Heart left ventricle (tissue), 16 donors: ENCODE data around the gene TMEM91. TPM values are rescaled to one million over a fixed set of nuclear protein-coding genes. Genes with fewer than 3 reads are reported as not detected.

ENCODE experiments used
- ATAC-seq, 4 donors: fragments of 200-7000 bp; cut with Tn5 transposase; one replicate each; pipeline ENCODE4 v1.9.1; 2020 to 2022; ENCODE audit warnings: moderate library complexity in 4 of 4, mild to moderate bottlenecking in 3 of 4, moderate number of reproducible peaks in 1 of 4
- DNase-seq, 5 donors: peaks; one replicate each; pipeline ENCODE4 v3.0.0-alpha.2; 2020
- H3K27ac ChIP-seq, 12 donors: fragments of 200-600 bp; sonication (generic) in 4 of 12; one replicate each; pipeline versions ENCODE4 v1.5.0 to v1.8.0; 2016 to 2022; ENCODE audit warnings: mild to moderate bottlenecking in 2 of 12
- H3K27me3 ChIP-seq, 9 donors: fragments of 200-600 bp; sonication (generic) in 2 of 9; one replicate each; pipeline versions ENCODE4 v1.5.1 to v1.8.0; 2016 to 2022; ENCODE audit warnings: mild to moderate bottlenecking in 3 of 9
- H3K36me3 ChIP-seq, 9 donors: fragments of 200-600 bp; sonication (generic) in 2 of 9; one replicate each; pipeline versions ENCODE4 v1.5.0 to v1.8.0; 2018 to 2022; ENCODE audit warnings: mild to moderate bottlenecking in 2 of 9
- H3K4me1 ChIP-seq, 12 donors: fragments of 200-600 bp; sonication (generic) in 4 of 12; one replicate each; pipeline versions ENCODE4 v1.5.0 to v1.8.0; 2016 to 2022; ENCODE audit warnings: mild to moderate bottlenecking in 3 of 12
- H3K4me3 ChIP-seq, 12 donors: fragments of 200-600 bp; sonication (generic) in 4 of 12; one replicate each; pipeline versions ENCODE4 v1.5.0 to v1.8.0; 2017 to 2022; ENCODE audit warnings: mild to moderate bottlenecking in 9 of 12, moderate library complexity in 4 of 12
- H3K9me3 ChIP-seq, 12 donors: fragments of 200-600 bp; sonication (generic) in 4 of 12; one replicate each; pipeline versions ENCODE4 v1.5.0 to v1.8.0; 2016 to 2022; ENCODE audit warnings: mild to moderate bottlenecking in 1 of 12
- CTCF ChIP-seq, 12 donors: fragments of 200-600 bp; sonication (generic) in 4 of 12; IDR thresholded peaks; one replicate each; pipeline versions ENCODE4 v1.5.0 to v1.8.0; 2018 to 2022; ENCODE audit warnings: antibody characterized with exemption in 12 of 12, mild to moderate bottlenecking in 5 of 12
- POLR2A ChIP-seq, 2 donors: fragments of 450-650 bp; IDR thresholded peaks; one replicate each; pipeline ENCODE4 v1.6.1; 2017; ENCODE audit warnings: antibody characterized with exemption in 2 of 2, mild to moderate bottlenecking in 2 of 2, moderate library complexity in 2 of 2
- WGBS, 4 donors: extraction: QIAGEN DNeasy Blood & Tissue Kit in 2 of 4; methylation state at CpG; one replicate each; pipeline versions ENCODE4 v1.1.5 to v1.1.7; 2013 to 2018; 5-methylcytosine and 5-hydroxymethylcytosine counted together
- intact Hi-C, 10 donors: fragments of 100-400 bp; cut with DNase I; formaldehyde crosslinking; loops; one replicate each; pipeline versions ENCODE4 v1.11.1 to v1.14.2; 2022
- long read RNA-seq, 3 donors: library from polyadenylated mRNA; unstranded; transcript quantifications; one replicate each; pipeline ENCODE4 v2.0.0, GENCODE V29; 2020 to 2021
- polyA plus RNA-seq, 2 donors: library from polyadenylated mRNA; stranded (reverse); fragments of 200-250 nt; gene quantifications; one replicate each; pipeline ENCODE4 v1.2.3, GENCODE V29; 2013
- total RNA-seq, 9 donors: library from RNA; depleted of rRNA in 2 of 9; stranded (reverse); fragments of >200 nt in 2 of 9; fragmentation: NEBNext Ultra II Directional in 3 of 9; extraction: Animal tissue kit (Norgen Biotek cat#: 25700) in 3 of 9; gene quantifications; one replicate each; pipeline versions ENCODE4 v1.1.0 to v1.2.4, GENCODE V29; 2016 to 2023
- donor health status: ischemic (EF 13 %, LVEDD 7.1; RV severe dilation, severe dysfunction).
- donor health status: healthy with polysubstance abuse.
- donor health status: DM: no; HTN: yes; CAD: no.
- donor health status: DM: no; HTN: no; CAD: no.
- donor health status: ischemic (EF 25% LVEDD 6.9; RV normal size, moderate dysfunction).
- donor health status: ischemic (EF 25% LVEDD 5.7; RV mildly dilated, moderate dysfunction).
- donor health status: healthy.
- donor health status: DM: yes; HTN: yes; CAD: no.
- donor health status: ischemic (EF 35%, LVEDD 5.7; RV mildly dilated, moderate dysfunction).
- donor health status: nonischemic (EF 11% LVEDD 7.7; RV severe dilation, severe dysfunction).
- donor health status: DM: yes; HTN: yes; CAD: no.
- donor health status: PGD.
- donor health status: ischemic (EF 29% LVEDD 5.4; RV normal size, mild dysfunction).
- donor health status: nonischemic (EF 23%, LVEDD 6.1; RV moderate dilation, normal function).

Gene TMEM91
- total RNA-seq (1 to 10 TPM; 1.0 to 5.4 (median 2.5) TPM), polyA plus RNA-seq (1 to 10 TPM; 2.5 to 6.7 TPM)
- long read RNA-seq, donor 1, transcript TMEM91-210 (3 exons, 1,610 nt) = major isoform, 5 of 7 reads
- long read RNA-seq, donor 1, partial matches to known transcripts = 0 of 7 reads
- long read RNA-seq, donor 1, other reads (novel, unspliced or antisense) = 2 of 7 reads
- long read RNA-seq, donor 2, partial matches to known transcripts = 1 of 3 reads
- long read RNA-seq, donor 2, other reads (novel, unspliced or antisense) = 1 of 3 reads
- long read RNA-seq, donor 3, partial matches to known transcripts = 0 of 5 reads
- long read RNA-seq, donor 3, other reads (novel, unspliced or antisense) = 2 of 5 reads

DNA sequence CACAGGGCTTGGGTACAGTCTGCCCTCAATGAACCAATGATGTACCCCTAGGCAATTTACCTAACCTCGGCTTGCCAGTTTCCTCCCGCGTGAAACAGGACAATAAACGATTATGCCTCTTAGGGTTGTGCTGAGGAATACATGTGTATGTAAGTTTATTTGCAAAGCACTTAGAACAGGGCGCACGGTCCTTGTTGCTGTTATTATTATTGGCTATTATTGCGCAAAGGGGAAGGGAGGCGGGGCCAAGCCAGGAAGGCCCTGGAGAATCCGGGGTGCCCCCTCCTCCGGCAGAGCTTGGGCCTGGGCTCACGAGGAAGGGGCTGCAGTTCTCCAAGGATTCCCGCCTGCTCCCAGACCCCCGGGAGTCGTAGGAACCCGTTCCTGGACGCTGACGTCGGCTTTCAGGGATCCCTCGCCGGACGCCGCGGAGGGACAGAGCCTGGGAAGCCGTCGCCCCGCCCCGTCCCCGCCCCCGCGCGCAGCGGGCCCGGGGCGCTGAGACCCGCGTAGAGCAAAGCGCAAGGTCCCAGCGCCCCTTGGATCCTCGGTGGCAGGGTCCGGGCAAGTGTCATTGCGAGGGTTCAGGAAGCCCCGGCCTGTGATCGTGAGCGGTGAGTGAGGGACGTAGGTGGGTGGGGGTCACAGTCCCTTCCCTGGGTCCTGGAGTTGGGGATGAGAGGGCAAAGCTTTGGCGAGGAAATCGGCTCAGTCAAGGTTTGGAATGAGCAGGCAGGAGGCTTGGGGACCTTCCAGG lies at the start of gene TMEM91:
Gene TMEM91, plus strand, starts transcription at position 293 of the 757 bp plus-strand sequence. CDS start 1,777 bp downstream, outside the sequence.
- Histone ChIP-seq H3K27ac (peak within 1 kb of the TSS in 11 of 12 donors; percentile 37 to 87 (median 66)), H3K4me1 (peaks cover 0 to 47% (median 20%) of the 10 kb centered on the region in 12 donors), H3K4me3 (peak within 1 kb of the TSS; percentile 34 to 87 (median 68)), H3K27me3 (no peaks in the 10 kb centered on the region), H3K36me3 (no peaks in the 10 kb centered on the region), H3K9me3 (no peaks in the 10 kb centered on the region)
- ATAC-seq = peak; percentile 19 to 60 (median 50)
- TF ChIP-seq CTCF (IDR thresholded peaks at IDR 0.05) (no peak), POLR2A (IDR thresholded peaks at IDR 0.05) (peak in 1 of 2 donors; percentile 39)
- intact Hi-C loops = no loop called here
- DNase-seq = peak; percentile 32 to 68 (median 54)
- 2 to 5% (median 4%) methylated on average over 16 to 47 of the region's 47 CpGs for WGBS, 4 donors

DNA sequence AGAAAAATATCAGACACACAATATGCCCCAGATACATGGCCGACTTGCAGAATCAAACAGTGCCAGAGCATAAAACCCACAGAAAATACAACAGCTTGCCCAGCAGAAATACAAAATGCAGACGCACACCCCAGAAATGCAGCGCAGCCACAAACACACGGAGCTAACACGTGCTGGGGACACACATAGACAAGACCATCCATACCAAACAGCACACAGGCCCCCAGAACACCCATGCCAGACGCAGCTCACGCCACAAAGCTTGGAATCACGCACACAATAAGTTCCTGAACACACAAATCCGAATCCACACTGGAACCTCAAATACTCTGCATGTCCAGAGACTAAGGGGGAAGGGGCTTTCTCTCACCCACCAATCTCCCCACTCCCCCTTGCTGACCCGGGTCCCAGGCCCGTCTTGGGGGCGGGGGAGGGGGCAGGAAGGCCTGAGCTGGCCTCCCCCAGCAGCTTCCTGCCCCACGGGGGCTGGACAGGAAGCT lies 49.2 kb upstream of the TMEM91 start:
- ATAC-seq (no peak), DNase-seq (no peak)
- 43 to 63% (median 53%) methylated on average over 9 to 13 of the region's 13 CpGs for WGBS, 4 donors
- intact Hi-C loops = loop anchor here in 4 of 10 donors (2.0 to 10.0 kb wide), 5 partner anchors 24 to 238 kb away; partner anchors contain the start of gene TGFB1 (in 2 of the 4)
- H3K36me3 ChIP-seq = peaks cover 0 to 47% (median 20%) of the 10 kb centered on the region in 9 donors
- no peaks in the 10 kb centered on the region for H3K27me3 ChIP-seq
- H3K4me1 ChIP-seq = peaks cover 4 to 98% (median 68%) of the 10 kb centered on the region in 12 donors
- H3K4me3 ChIP-seq = peak overlapping the region in 10 of 12 donors; percentile 18 to 49 (median 44)
- peak overlapping the region; percentile 66 to 95 (median 88) for H3K27ac ChIP-seq
- TF ChIP-seq CTCF (IDR thresholded peaks at IDR 0.05) (no peak), POLR2A (IDR thresholded peaks at IDR 0.05) (no peak)
- no peaks in the 10 kb centered on the region for H3K9me3 ChIP-seq

GRCh38 chr19:41327576-41328156 lies 48.7 kb upstream of the TMEM91 start:
- intact Hi-C loops = loop anchor here in 4 of 10 donors (2.0 to 10.0 kb wide), 5 partner anchors 23 to 237 kb away; partner anchors contain the start of gene TGFB1 (in 2 of the 4)
- 23 to 42% (median 28%) methylated on average over 24 to 33 of the region's 33 CpGs for WGBS, 4 donors
- Histone ChIP-seq H3K27ac (peak overlapping the region; percentile 66 to 95 (median 88)), H3K9me3 (no peaks in the 10 kb centered on the region), H3K4me1 (peaks cover 4 to 95% (median 63%) of the 10 kb centered on the region in 12 donors), H3K36me3 (peaks cover 0 to 47% (median 20%) of the 10 kb centered on the region in 9 donors), H3K27me3 (no peaks in the 10 kb centered on the region), H3K4me3 (peak overlapping the region in 10 of 12 donors; percentile 18 to 49 (median 44))
- ATAC-seq (peak; percentile 8 to 57 (median 38)), DNase-seq (peak; percentile 78 to 91 (median 84))
- TF ChIP-seq POLR2A (IDR thresholded peaks at IDR 0.05) (no peak), CTCF (IDR thresholded peaks at IDR 0.05) (no peak)
